ENCODE results near the gene GZMA. TPM values are rescaled to one million over a fixed set of nuclear protein-coding genes. Genes with fewer than 3 reads are reported as not detected.

GZMA gene
- total RNA-seq, 1 experiment from 2014 or later = not detected

DNA sequence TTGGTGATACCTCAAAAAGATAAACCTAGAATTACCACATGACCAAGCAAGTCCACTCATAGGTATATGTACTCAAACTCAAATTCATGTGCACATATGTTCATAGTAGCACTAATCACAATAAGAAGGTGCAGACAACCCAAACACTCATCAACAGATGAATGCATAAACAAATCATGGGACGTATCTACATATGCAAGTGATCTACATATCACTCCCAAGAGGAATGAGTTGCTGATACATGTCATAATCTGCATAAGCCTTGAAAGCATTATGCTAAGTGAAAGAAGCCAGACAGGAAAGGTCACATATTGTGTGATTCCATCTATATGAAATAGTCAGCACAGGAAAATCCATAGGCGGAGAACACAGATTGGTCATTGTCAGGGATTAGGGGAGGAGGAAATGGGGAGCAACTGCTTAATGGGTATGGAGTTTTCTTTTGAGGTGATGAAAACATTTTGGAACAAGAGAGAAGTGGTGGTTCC is 46.9 kb downstream of the GZMA start:
- H2AFZ ChIP-seq (ENCODE audit: low read length) = no peak overlapping the region
- H3K4me1 ChIP-seq (ENCODE audit: low read length) = no peaks in the 10 kb centered on the region
- no peak overlapping the region for H3K4me2 ChIP-seq (ENCODE audit: low read depth, low read length, poor library complexity, severe bottlenecking)
- H3K79me2 ChIP-seq (ENCODE audit: low read length) = no peaks in the 10 kb centered on the region
- DNase-seq = no peak
- no peaks in the 10 kb centered on the region for H3K9me3 ChIP-seq (ENCODE audit: low read length)
- no peak overlapping the region for H3K27ac ChIP-seq (ENCODE audit: low read length)
- H3K4me3 ChIP-seq (ENCODE audit: low read length) = no peak overlapping the region
- no peaks in the 10 kb centered on the region for H3K27me3 ChIP-seq (ENCODE audit: low read length)
- H4K20me1 ChIP-seq (ENCODE audit: insufficient read depth, low read depth, low read length) = no peaks in the 10 kb centered on the region
- H3K9ac ChIP-seq (ENCODE audit: low read length) = no peak overlapping the region
- no peaks in the 10 kb centered on the region for H3K9me2 ChIP-seq (replicated peaks; ENCODE audit: insufficient read depth, low read length)
- no peaks in the 10 kb centered on the region for H3K36me3 ChIP-seq (ENCODE audit: insufficient read depth, low read length)

DNA sequence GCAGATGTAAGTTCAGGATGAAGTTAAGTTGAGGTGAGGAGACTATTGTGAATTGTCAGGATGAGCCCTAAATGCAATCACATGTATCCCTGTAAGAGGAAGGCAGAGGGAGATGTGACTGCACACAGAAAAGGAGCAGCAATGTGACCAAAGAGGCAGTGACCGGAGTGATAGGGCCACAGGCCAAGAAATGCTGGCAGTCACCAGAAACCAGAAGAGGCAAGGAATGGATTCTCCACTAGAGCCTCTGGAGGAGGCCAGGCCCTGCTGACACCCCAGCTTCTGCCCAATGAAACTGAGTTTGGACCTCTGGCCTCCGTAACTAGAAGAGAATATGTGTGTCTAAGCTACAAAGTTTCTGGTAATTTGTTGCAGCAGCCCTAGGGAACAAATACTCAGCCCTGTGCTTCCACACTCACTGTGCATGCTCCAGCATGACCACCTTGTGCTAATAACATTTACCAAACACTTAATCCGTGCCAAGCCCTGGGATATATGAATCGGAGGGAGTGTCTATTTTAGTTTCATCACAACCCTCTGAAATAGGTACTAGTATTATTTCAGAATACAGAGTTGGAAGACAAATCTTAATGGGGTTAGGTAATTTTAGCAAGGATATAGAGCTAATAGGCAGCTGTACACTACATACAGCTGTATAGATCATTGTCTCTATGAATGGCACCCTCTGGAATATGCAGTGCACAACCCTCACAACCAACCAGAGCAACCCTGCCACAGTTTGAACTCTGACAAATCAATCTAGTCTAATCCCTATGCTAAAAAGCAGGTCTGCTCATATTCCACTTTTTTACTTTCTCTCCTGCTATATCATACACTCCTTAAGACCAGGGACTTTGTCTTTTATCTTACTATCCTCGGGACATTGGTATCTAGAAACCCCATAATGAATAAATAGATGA is 49.7 kb downstream of the GZMA start:
- Histone ChIP-seq H4K20me1 (ENCODE audit: insufficient read depth, low read depth, low read length) (no peaks in the 10 kb centered on the region), H3K36me3 (ENCODE audit: insufficient read depth, low read length) (no peaks in the 10 kb centered on the region), H3K4me2 (ENCODE audit: low read depth, low read length, poor library complexity, severe bottlenecking) (no peak overlapping the region), H3K27me3 (ENCODE audit: low read length) (no peaks in the 10 kb centered on the region), H3K27ac (ENCODE audit: low read length) (no peak overlapping the region), H3K9me2 (replicated peaks; ENCODE audit: insufficient read depth, low read length) (no peaks in the 10 kb centered on the region), H3K4me1 (ENCODE audit: low read length) (no peaks in the 10 kb centered on the region), H3K9me3 (ENCODE audit: low read length) (no peaks in the 10 kb centered on the region), H3K4me3 (ENCODE audit: low read length) (no peak overlapping the region), H3K9ac (ENCODE audit: low read length) (no peak overlapping the region), H3K79me2 (ENCODE audit: low read length) (no peaks in the 10 kb centered on the region), H2AFZ (ENCODE audit: low read length) (no peak overlapping the region)
- DNase-seq = no peak

GRCh38 chr5:55154873-55155272 is 52.4 kb downstream of the GZMA start:
- Histone ChIP-seq H3K79me2 (ENCODE audit: low read length) (no peaks in the 10 kb centered on the region), H3K9ac (ENCODE audit: low read length) (no peak overlapping the region), H3K36me3 (ENCODE audit: insufficient read depth, low read length) (no peaks in the 10 kb centered on the region), H2AFZ (ENCODE audit: low read length) (no peak overlapping the region), H3K4me1 (ENCODE audit: low read length) (no peaks in the 10 kb centered on the region), H3K9me2 (replicated peaks; ENCODE audit: insufficient read depth, low read length) (no peaks in the 10 kb centered on the region), H3K4me2 (ENCODE audit: low read depth, low read length, poor library complexity, severe bottlenecking) (no peak overlapping the region), H4K20me1 (ENCODE audit: insufficient read depth, low read depth, low read length) (no peaks in the 10 kb centered on the region), H3K4me3 (ENCODE audit: low read length) (no peak overlapping the region), H3K27ac (ENCODE audit: low read length) (no peak overlapping the region), H3K9me3 (ENCODE audit: low read length) (no peaks in the 10 kb centered on the region), H3K27me3 (ENCODE audit: low read length) (no peaks in the 10 kb centered on the region)
- DNase-seq = no peak

Other genes with a start within 250 kb of the GZMA start
- not detected in 2 replicates for gene ESM1, start 117.1 kb upstream of the GZMA start, total RNA-seq (2014; rRNA removed; shearing (Covaris generic); ENCODE audit: low replicate concordance)
- not detected in 2 replicates for gene GZMK, start 78.4 kb upstream of the GZMA start, total RNA-seq (2014; rRNA removed; shearing (Covaris generic); ENCODE audit: low replicate concordance)
- gene GPX8, start 57.5 kb downstream of the GZMA start, total RNA-seq (2014; rRNA removed; shearing (Covaris generic); ENCODE audit: low replicate concordance) = not detected in 2 replicates
- gene CDC20B, start 70.5 kb downstream of the GZMA start, total RNA-seq (2014; rRNA removed; shearing (Covaris generic); ENCODE audit: low replicate concordance) = not detected in 2 replicates
- 0.14 and 0.37 TPM in 2 replicates for gene MCIDAS, start 124.7 kb downstream of the GZMA start, total RNA-seq (2014; rRNA removed; shearing (Covaris generic); ENCODE audit: low replicate concordance)
- 2.2 and 5.0 TPM in 2 replicates for gene CCNO, start 131.0 kb downstream of the GZMA start, total RNA-seq (2014; rRNA removed; shearing (Covaris generic); ENCODE audit: low replicate concordance)
- gene DHX29, start 205.0 kb downstream of the GZMA start, total RNA-seq (2014; rRNA removed; shearing (Covaris generic); ENCODE audit: low replicate concordance) = 13.2 and 23.5 TPM in 2 replicates
- gene MTREX, start 205.3 kb downstream of the GZMA start, total RNA-seq (2014; rRNA removed; shearing (Covaris generic); ENCODE audit: low replicate concordance) = 79.9 and 104 TPM in 2 replicates